ENCODE measurements around the gene ADIPOR2.

ADIPOR2 gene

GRCh38 chr12:1810931-1811280, 120.0 kb downstream of the ADIPOR2 start:
- DNase-seq (ENCODE audit: extremely low read depth, insufficient read length): no peak
- no peaks in the 10 kb centered on the region for H3K36me3 ChIP-seq (ENCODE audit: control insufficient read depth, insufficient read depth, low read length)
- TF ChIP-seq CTCF (IDR thresholded peaks at IDR 0.05; ENCODE audit: insufficient read depth, low read length, poor library complexity, severe bottlenecking): no peak

GRCh38 chr12:1811281-1811947, 120.5 kb downstream of the ADIPOR2 start:
- no peaks in the 10 kb centered on the region for H3K36me3 ChIP-seq (ENCODE audit: control insufficient read depth, insufficient read depth, low read length)
- H3K27me3 ChIP-seq (replicated peaks; ENCODE audit: control insufficient read depth, insufficient read depth, low read length): no peaks in the 10 kb centered on the region
- H3K4me3 ChIP-seq (replicated peaks; ENCODE audit: low read depth, low read length): no peak overlapping the region
- no peak for DNase-seq (ENCODE audit: extremely low read depth, insufficient read length)
- no peak for TF ChIP-seq CTCF (IDR thresholded peaks at IDR 0.05; ENCODE audit: insufficient read depth, low read length, poor library complexity, severe bottlenecking)

More at GRCh38 chr12:1810931-1811280, 120.0 kb downstream of the ADIPOR2 start:
- H3K4me3 ChIP-seq (replicated peaks; ENCODE audit: low read depth, low read length): no peak overlapping the region
- H3K27me3 ChIP-seq (replicated peaks; ENCODE audit: control insufficient read depth, insufficient read depth, low read length): no peaks in the 10 kb centered on the region

GRCh38 chr12:1811948-1812291, 121.0 kb downstream of the ADIPOR2 start:
- no peaks in the 10 kb centered on the region for H3K27me3 ChIP-seq (replicated peaks; ENCODE audit: control insufficient read depth, insufficient read depth, low read length)
- no peaks in the 10 kb centered on the region for H3K36me3 ChIP-seq (ENCODE audit: control insufficient read depth, insufficient read depth, low read length)
- DNase-seq (ENCODE audit: extremely low read depth, insufficient read length): no peak
- TF ChIP-seq CTCF (IDR thresholded peaks at IDR 0.05; ENCODE audit: insufficient read depth, low read length, poor library complexity, severe bottlenecking): no peak
- H3K4me3 ChIP-seq (replicated peaks; ENCODE audit: low read depth, low read length): no peak overlapping the region

GRCh38 chr12:1812650-1813302, 121.9 kb downstream of the ADIPOR2 start:
- H3K27me3 ChIP-seq (replicated peaks; ENCODE audit: control insufficient read depth, insufficient read depth, low read length): no peaks in the 10 kb centered on the region
- no peaks in the 10 kb centered on the region for H3K36me3 ChIP-seq (ENCODE audit: control insufficient read depth, insufficient read depth, low read length)
- no peak for TF ChIP-seq CTCF (IDR thresholded peaks at IDR 0.05; ENCODE audit: insufficient read depth, low read length, poor library complexity, severe bottlenecking)
- H3K4me3 ChIP-seq (replicated peaks; ENCODE audit: low read depth, low read length): no peak overlapping the region
- no peak for DNase-seq (ENCODE audit: extremely low read depth, insufficient read length)

GRCh38 chr12:1814266-1814665, 123.4 kb downstream of the ADIPOR2 start:
- H3K36me3 ChIP-seq (ENCODE audit: control insufficient read depth, insufficient read depth, low read length): no peaks in the 10 kb centered on the region
- no peak for DNase-seq (ENCODE audit: extremely low read depth, insufficient read length)
- 0 out of 2 replicates have a peak, but pooled peaks cover under 1% of the 10 kb centered on the region for H3K27me3 ChIP-seq (replicated peaks; ENCODE audit: control insufficient read depth, insufficient read depth, low read length)
- H3K4me3 ChIP-seq (replicated peaks; ENCODE audit: low read depth, low read length): no peak overlapping the region
- no peak for TF ChIP-seq CTCF (IDR thresholded peaks at IDR 0.05; ENCODE audit: insufficient read depth, low read length, poor library complexity, severe bottlenecking)

Measured in GM06990 (cell line).